K562 (cell line): ENCODE data around the gene MYH11. TPM values are rescaled to one million over a fixed set of nuclear protein-coding genes. Genes with fewer than 3 reads are reported as not detected.
A peak's percentile ranks its signal among the peaks of the same experiment; 100 is the strongest.

Experiments
- ATAC-seq: fragments of 200-7000 bp; cut with Tn5 transposase; 3 replicates; pipeline ENCODE4 v1.9.1; 2020; ENCODE audit warnings: moderate library complexity
- BruUV-seq: library from RNA; stranded (reverse); fragments of 400-500 nt; replicated peaks from 2 replicates; lab custom pipeline; 2021; lab: Mats Ljungman, UMichigan
- CTCF ChIA-PET: fragments of 300-600 bp; formaldehyde crosslinking; extraction: SDS; loops from one replicate; lab custom pipeline; 2021; ENCODE audit warnings: low intra/inter-chr PET ratio; lab: Yijun Ruan, JAX
- POLR2A ChIA-PET: fragments of 300-600, 350-650 bp; sonication (Branson Sonifier 250); formaldehyde crosslinking; extraction: SDS; loops from one replicate; lab custom pipeline; 2021; ENCODE audit warnings: antibody characterized with exemption, inconsistent platforms; lab: Yijun Ruan, JAX
- DNase-seq, 4 experiments: peaks; one replicate each; pipeline versions ENCODE4 v3.0.0 to v3.0.0-alpha.2; 2011 to 2018; ENCODE audit warnings: low spot score in 3 of 4, mixed read lengths in 3 of 4; ENCODE audit errors: extremely low read depth in 1 of 4
- FAIRE-seq: peaks from 2 replicates; lab custom pipeline; 2011; peaks lifted over from hg19 to GRCh38; lab: Jason Lieb, UNC
- H2AFZ ChIP-seq: 2 replicates; pipeline ENCODE4 v1.6.0; 2011; ENCODE audit warnings: low read depth, low read length, control low read depth, inconsistent platforms
- H3K27ac ChIP-seq: fragments of 200-600 bp; 3 replicates; pipeline ENCODE4 v1.8.0; 2011; ENCODE audit warnings: low read depth, mild to moderate bottlenecking, control low read depth, inconsistent platforms, low read length, moderate library complexity, mixed read lengths; ENCODE audit errors: extremely low read depth
- H3K27me3 ChIP-seq, 2 experiments: fragments of 300-600 bp in 1 of 2; 2 replicates in 1 of 2; 3 replicates in 1 of 2; pipeline versions ENCODE4 v1.6.0 to v1.8.0; 2011; ENCODE audit warnings: inconsistent platforms in 2 of 2, low read length in 2 of 2, mild to moderate bottlenecking in 1 of 2, mixed read lengths in 1 of 2, moderate library complexity in 1 of 2; ENCODE audit not compliant: control insufficient read depth in 2 of 2, insufficient read depth in 2 of 2
- H3K36me3 ChIP-seq: fragments of 300-600 bp; 3 replicates; pipeline ENCODE4 v1.8.0; 2011; ENCODE audit warnings: mild to moderate bottlenecking, low read length, inconsistent platforms; ENCODE audit not compliant: control insufficient read depth, insufficient read depth
- H3K4me1 ChIP-seq, 2 experiments: fragments of 200-600 bp in 1 of 2; replicated peaks in 1 of 2; 2 replicates in 1 of 2; 3 replicates in 1 of 2; pipeline versions ENCODE4 v1.5.1 to v1.8.0; 2011; ENCODE audit warnings: inconsistent platforms in 2 of 2, low read length in 2 of 2, mild to moderate bottlenecking in 1 of 2, mixed read lengths in 1 of 2, moderate library complexity in 1 of 2; ENCODE audit not compliant: control insufficient read depth in 2 of 2, insufficient read depth in 2 of 2
- H3K4me2 ChIP-seq: 2 replicates; pipeline ENCODE4 v1.6.1; 2011; ENCODE audit warnings: low read length, control low read depth, inconsistent platforms, mixed read lengths; ENCODE audit not compliant: insufficient read depth
- H3K4me3 ChIP-seq: fragments of 200-600 bp; sonication (generic), shearing (Covaris generic); 2 replicates; pipeline ENCODE4 v1.5.1; 2016; ENCODE audit warnings: control low read depth, inconsistent platforms
- H3K79me2 ChIP-seq: fragments of 200-600 bp; 3 replicates; pipeline ENCODE4 v1.8.0; 2011; ENCODE audit warnings: low read length, inconsistent platforms; ENCODE audit not compliant: control insufficient read depth, insufficient read depth
- H3K9ac ChIP-seq, 2 experiments: 2 replicates each; pipeline versions ENCODE4 v1.6.0 to v1.6.1; 2011; ENCODE audit warnings: low read depth in 2 of 2, low read length in 2 of 2, control low read depth in 1 of 2, inconsistent platforms in 1 of 2, mild to moderate bottlenecking in 1 of 2, mixed read lengths in 1 of 2; ENCODE audit not compliant: insufficient read depth in 1 of 2
- H3K9me1 ChIP-seq: one replicate; pipeline ENCODE4 v1.6.0; 2011; ENCODE audit warnings: inconsistent platforms, mild to moderate bottlenecking, low read length, moderate library complexity; ENCODE audit not compliant: control insufficient read depth, insufficient read depth
- H3K9me3 ChIP-seq: replicated peaks from 2 replicates; pipeline ENCODE4 v1.5.1; 2011; ENCODE audit warnings: low read depth, low read length, inconsistent platforms; ENCODE audit not compliant: control insufficient read depth, insufficient read depth
- H4K20me1 ChIP-seq: replicated peaks from 2 replicates; pipeline ENCODE4 v1.6.1; 2011; ENCODE audit warnings: low read length, inconsistent platforms, mixed read lengths; ENCODE audit not compliant: control insufficient read depth, insufficient read depth
- CXXC5 ChIP-seq: fragments of 250-450 bp; sonication (Bioruptor Pico); IDR thresholded peaks from 2 replicates; pipeline ENCODE4 v1.8.0; 2022; ENCODE audit warnings: inconsistent platforms, mild to moderate bottlenecking, moderate library complexity
- HDAC2 ChIP-seq: fragments of 450-650 bp; IDR thresholded peaks from 2 replicates; pipeline ENCODE4 v1.6.1; 2016; ENCODE audit warnings: mild to moderate bottlenecking
- MNT ChIP-seq, 2 experiments: fragments of 450-650 bp; conservative IDR thresholded peaks; 2 replicates each; pipeline ENCODE4 v1.6.1; 2017; ENCODE audit warnings: mild to moderate bottlenecking in 2 of 2, moderate library complexity in 2 of 2
- NCOA4 ChIP-seq: fragments of 450-650 bp; IDR thresholded peaks from 2 replicates; pipeline ENCODE4 v1.6.1; 2018; ENCODE audit warnings: mild to moderate bottlenecking; ENCODE audit not compliant: partially characterized antibody
- NFE2L1 ChIP-seq: fragments of 450-650 bp; IDR thresholded peaks from 2 replicates; pipeline ENCODE4 v1.6.1; 2016; ENCODE audit warnings: missing genetic modification characterization, low read depth, mild to moderate bottlenecking, missing compliant biosample characterization, moderate library complexity, borderline replicate concordance
- RBM15 ChIP-seq: fragments of 200-400 bp; formaldehyde crosslinking; IDR thresholded peaks from 2 replicates; pipeline ENCODE4 v1.6.1; 2018; ENCODE audit warnings: mild to moderate bottlenecking, low read length, moderate library complexity; ENCODE audit not compliant: insufficient read depth
- SMARCA4 ChIP-seq: fragments of 450-650 bp; IDR thresholded peaks from 2 replicates; pipeline ENCODE4 v1.6.1; 2016
- ZC3H4 ChIP-seq: sonication (generic); formaldehyde crosslinking; IDR thresholded peaks from 2 replicates; pipeline ENCODE4 v1.9.0; 2021; ENCODE audit warnings: missing genetic modification reagents, borderline replicate concordance
- ZNF124 ChIP-seq: sonication (generic); formaldehyde crosslinking; IDR thresholded peaks from 2 replicates; pipeline ENCODE4 v1.8.1; 2022; ENCODE audit warnings: missing genetic modification reagents
- ZNF24 ChIP-seq: fragments of 450-650 bp; IDR thresholded peaks from 2 replicates; pipeline ENCODE4 v1.6.1; 2016
- ZNF253 ChIP-seq: fragments of 250-450 bp; sonication (Bioruptor Pico); conservative IDR thresholded peaks from 2 replicates; pipeline ENCODE4 v1.6.1; 2021; ENCODE audit warnings: mild to moderate bottlenecking
- WGBS: fragments of 100-300 bp; shearing (Covaris generic); methylation state at CpG from one replicate; pipeline ENCODE4 v1.1.6; 2016; ENCODE audit warnings: low coverage, mixed read lengths; ENCODE audit not compliant: insufficient coverage; ENCODE audit errors: missing lambda C conversion rate; 5-methylcytosine and 5-hydroxymethylcytosine counted together
- in situ Hi-C: fragments of 300-500 bp; cut with MboI; formaldehyde crosslinking; loops from 4 replicates; pipeline ENCODE4 v1.15.0; 2018; ENCODE audit warnings: inconsistent platforms, mixed read lengths
- intact Hi-C: fragments of 100-400 bp; cut with micrococcal nuclease; formaldehyde crosslinking; loops from 2 replicates; pipeline ENCODE4 v1.14.2; 2022
- polyA plus RNA-seq, 8 experiments: library from polyadenylated mRNA; depleted of rRNA in 4 of 8; stranded (reverse) in 5 of 8; unstranded in 3 of 8; fragments of >200 nt; fragmentation: Nextera tagmentation in 2 of 8; fragmentation: Illumina TruSeq in 1 of 8; extraction: Ambion mirVana in 2 of 8; extraction: Trizol in 1 of 8; gene quantifications; 2 replicates each; pipeline versions ENCODE4 v1.2.1 to v1.2.3, GENCODE V29; 2011 to 2014; ENCODE audit warnings: inconsistent platforms in 1 of 8, missing spikeins in 1 of 8
- total RNA-seq, 7 experiments: library from RNA; depleted of rRNA in 6 of 7; stranded (reverse); fragments of >200 nt in 6 of 7; fragmentation: Illumina TruSeq in 2 of 7; extraction: Trizol in 2 of 7; gene quantifications; 2 replicates each; pipeline versions ENCODE4 v1.2.1 to v1.2.3, GENCODE V29; 2011 to 2021; ENCODE audit warnings: low replicate concordance in 1 of 7
- TF ChIP-seq, protein P1 (sequence below): fragments of 450-650 bp; IDR thresholded peaks from 2 replicates; pipeline ENCODE4 v1.6.1; 2017; ENCODE audit warnings: antibody characterized with exemption, mild to moderate bottlenecking
- TF ChIP-seq, protein P2 (sequence below): sonication (generic); formaldehyde crosslinking; IDR thresholded peaks from 2 replicates; pipeline ENCODE4 v1.8.0; 2022; ENCODE audit warnings: mild to moderate bottlenecking, missing genetic modification reagents, borderline replicate concordance

The MYH11 gene
- total and polyA plus RNA-seq, 9 of the 15 experiments (the other 6 are each of a cell fraction or from before 2014, with no cell fraction given) = 0.05 to 0.47 (median 0.08) TPM; not detected in 5

- no peak for TF ChIP-seq ZNF24
- TF ChIP-seq, all 486 proteins: peak for 0
These were observed 41.8 kb upstream of the MYH11 start (continued) for GRCh38 chr16:15898654-15899053.

- POLR2A ChIA-PET = interaction anchor here (4.4 kb wide), 1 partner anchor 10 kb away, joined by 16 read pairs; the partner anchor contains the start of gene CEP20
- TF ChIP-seq NCOA4 = no peak
- peak; percentile 58; the same call in 1 of the 2 replicates for TF ChIP-seq SMARCA4
- TF ChIP-seq MNT (conservative IDR thresholded peaks at IDR 0.05) = no peak
- TF ChIP-seq CXXC5 (CRISPR knock-in tag) = no peak
- TF ChIP-seq RBM15 = no peak
- TF ChIP-seq, protein P1, sequence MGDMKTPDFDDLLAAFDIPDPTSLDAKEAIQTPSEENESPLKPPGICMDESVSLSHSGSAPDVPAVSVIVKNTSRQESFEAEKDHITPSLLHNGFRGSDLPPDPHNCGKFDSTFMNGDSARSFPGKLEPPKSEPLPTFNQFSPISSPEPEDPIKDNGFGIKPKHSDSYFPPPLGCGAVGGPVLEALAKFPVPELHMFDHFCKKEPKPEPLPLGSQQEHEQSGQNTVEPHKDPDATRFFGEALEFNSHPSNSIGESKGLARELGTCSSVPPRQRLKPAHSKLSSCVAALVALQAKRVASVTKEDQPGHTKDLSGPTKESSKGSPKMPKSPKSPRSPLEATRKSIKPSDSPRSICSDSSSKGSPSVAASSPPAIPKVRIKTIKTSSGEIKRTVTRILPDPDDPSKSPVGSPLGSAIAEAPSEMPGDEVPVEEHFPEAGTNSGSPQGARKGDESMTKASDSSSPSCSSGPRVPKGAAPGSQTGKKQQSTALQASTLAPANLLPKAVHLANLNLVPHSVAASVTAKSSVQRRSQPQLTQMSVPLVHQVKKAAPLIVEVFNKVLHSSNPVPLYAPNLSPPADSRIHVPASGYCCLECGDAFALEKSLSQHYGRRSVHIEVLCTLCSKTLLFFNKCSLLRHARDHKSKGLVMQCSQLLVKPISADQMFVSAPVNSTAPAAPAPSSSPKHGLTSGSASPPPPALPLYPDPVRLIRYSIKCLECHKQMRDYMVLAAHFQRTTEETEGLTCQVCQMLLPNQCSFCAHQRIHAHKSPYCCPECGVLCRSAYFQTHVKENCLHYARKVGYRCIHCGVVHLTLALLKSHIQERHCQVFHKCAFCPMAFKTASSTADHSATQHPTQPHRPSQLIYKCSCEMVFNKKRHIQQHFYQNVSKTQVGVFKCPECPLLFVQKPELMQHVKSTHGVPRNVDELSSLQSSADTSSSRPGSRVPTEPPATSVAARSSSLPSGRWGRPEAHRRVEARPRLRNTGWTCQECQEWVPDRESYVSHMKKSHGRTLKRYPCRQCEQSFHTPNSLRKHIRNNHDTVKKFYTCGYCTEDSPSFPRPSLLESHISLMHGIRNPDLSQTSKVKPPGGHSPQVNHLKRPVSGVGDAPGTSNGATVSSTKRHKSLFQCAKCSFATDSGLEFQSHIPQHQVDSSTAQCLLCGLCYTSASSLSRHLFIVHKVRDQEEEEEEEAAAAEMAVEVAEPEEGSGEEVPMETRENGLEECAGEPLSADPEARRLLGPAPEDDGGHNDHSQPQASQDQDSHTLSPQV = 0 out of 2 replicates have a peak, but pooled peaks have one; percentile 51
- TF ChIP-seq ZC3H4 (CRISPR knock-in tag) = no peak
- TF ChIP-seq ZNF253 (CRISPR knock-in tag) = no peak
- 0 out of 2 replicates have a peak, but pooled peaks have one; percentile 43 for TF ChIP-seq HDAC2
- TF ChIP-seq, protein P2, sequence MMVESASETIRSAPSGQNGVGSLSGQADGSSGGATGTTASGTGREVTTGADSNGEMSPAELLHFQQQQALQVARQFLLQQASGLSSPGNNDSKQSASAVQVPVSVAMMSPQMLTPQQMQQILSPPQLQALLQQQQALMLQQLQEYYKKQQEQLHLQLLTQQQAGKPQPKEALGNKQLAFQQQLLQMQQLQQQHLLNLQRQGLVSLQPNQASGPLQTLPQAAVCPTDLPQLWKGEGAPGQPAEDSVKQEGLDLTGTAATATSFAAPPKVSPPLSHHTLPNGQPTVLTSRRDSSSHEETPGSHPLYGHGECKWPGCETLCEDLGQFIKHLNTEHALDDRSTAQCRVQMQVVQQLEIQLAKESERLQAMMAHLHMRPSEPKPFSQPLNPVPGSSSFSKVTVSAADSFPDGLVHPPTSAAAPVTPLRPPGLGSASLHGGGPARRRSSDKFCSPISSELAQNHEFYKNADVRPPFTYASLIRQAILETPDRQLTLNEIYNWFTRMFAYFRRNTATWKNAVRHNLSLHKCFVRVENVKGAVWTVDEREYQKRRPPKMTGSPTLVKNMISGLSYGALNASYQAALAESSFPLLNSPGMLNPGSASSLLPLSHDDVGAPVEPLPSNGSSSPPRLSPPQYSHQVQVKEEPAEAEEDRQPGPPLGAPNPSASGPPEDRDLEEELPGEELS (CRISPR knock-in tag) = no peak
- no peak for TF ChIP-seq NFE2L1 (tag)
- TF ChIP-seq ZNF124 (CRISPR knock-in tag) = no peak
These were observed 41.0 kb upstream of the MYH11 start for GRCh38 chr16:15897834-15898254.

More at GRCh38 chr16:15897834-15898254, 41.0 kb upstream of the MYH11 start:
- Histone ChIP-seq H3K9me1 (no peaks in the 10 kb centered on the region), H3K4me2 (peak overlapping the region; percentile 68), H3K4me3 (no peak overlapping the region), H3K9ac (peak overlapping the region; percentile 39 to 68; a peak in 2 of 4 replicates), H3K27ac (peak overlapping the region; percentile 9; the same call in 2 of the 3 replicates), H3K79me2 (no peaks in the 10 kb centered on the region), H4K20me1 (no peaks in the 10 kb centered on the region), H3K9me3 (no peaks in the 10 kb centered on the region), H2AFZ (peak overlapping the region; percentile 80), H3K4me1 (peaks cover 16 to 26% of the 10 kb centered on the region in 2 experiments), H3K36me3 (no peaks in the 10 kb centered on the region), H3K27me3 (no peaks in the 10 kb centered on the region)
- no TSS peak for BruUV-seq
- intact Hi-C loops (no loop called here), in situ Hi-C loops (no loop called here)
- CTCF ChIA-PET = no interaction called here
- peak in 1 of 4 experiments; percentile 55 for DNase-seq
- peak; percentile 39; the same call in 1 of the 3 replicates for ATAC-seq
- FAIRE-seq = peak; percentile 23
- WGBS = 5% methylated on average over 5 of the region's 5 CpGs
